ENCODE results near the gene ANKRD63.

- TF ChIP-seq, protein P1, sequence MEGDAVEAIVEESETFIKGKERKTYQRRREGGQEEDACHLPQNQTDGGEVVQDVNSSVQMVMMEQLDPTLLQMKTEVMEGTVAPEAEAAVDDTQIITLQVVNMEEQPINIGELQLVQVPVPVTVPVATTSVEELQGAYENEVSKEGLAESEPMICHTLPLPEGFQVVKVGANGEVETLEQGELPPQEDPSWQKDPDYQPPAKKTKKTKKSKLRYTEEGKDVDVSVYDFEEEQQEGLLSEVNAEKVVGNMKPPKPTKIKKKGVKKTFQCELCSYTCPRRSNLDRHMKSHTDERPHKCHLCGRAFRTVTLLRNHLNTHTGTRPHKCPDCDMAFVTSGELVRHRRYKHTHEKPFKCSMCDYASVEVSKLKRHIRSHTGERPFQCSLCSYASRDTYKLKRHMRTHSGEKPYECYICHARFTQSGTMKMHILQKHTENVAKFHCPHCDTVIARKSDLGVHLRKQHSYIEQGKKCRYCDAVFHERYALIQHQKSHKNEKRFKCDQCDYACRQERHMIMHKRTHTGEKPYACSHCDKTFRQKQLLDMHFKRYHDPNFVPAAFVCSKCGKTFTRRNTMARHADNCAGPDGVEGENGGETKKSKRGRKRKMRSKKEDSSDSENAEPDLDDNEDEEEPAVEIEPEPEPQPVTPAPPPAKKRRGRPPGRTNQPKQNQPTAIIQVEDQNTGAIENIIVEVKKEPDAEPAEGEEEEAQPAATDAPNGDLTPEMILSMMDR (IDR thresholded peaks at IDR 0.05; ENCODE audit: low read depth, low read length, poor library complexity, severe bottlenecking), result no peak
- no peak for TF ChIP-seq EZH2phosphoT487 (IDR thresholded peaks at IDR 0.05; ENCODE audit: borderline replicate concordance, low read length)
Observed at GRCh38 chr15:40233727-40234577, 48.9 kb downstream of the ANKRD63 start.
